Measurements from ENCODE around the gene ELAC1. TPM values are rescaled to one million over a fixed set of nuclear protein-coding genes. Genes with fewer than 3 reads are reported as not detected.

ELAC1 gene
- total RNA-seq, 1 experiment from 2014 or later: 4.0 TPM

DNA sequence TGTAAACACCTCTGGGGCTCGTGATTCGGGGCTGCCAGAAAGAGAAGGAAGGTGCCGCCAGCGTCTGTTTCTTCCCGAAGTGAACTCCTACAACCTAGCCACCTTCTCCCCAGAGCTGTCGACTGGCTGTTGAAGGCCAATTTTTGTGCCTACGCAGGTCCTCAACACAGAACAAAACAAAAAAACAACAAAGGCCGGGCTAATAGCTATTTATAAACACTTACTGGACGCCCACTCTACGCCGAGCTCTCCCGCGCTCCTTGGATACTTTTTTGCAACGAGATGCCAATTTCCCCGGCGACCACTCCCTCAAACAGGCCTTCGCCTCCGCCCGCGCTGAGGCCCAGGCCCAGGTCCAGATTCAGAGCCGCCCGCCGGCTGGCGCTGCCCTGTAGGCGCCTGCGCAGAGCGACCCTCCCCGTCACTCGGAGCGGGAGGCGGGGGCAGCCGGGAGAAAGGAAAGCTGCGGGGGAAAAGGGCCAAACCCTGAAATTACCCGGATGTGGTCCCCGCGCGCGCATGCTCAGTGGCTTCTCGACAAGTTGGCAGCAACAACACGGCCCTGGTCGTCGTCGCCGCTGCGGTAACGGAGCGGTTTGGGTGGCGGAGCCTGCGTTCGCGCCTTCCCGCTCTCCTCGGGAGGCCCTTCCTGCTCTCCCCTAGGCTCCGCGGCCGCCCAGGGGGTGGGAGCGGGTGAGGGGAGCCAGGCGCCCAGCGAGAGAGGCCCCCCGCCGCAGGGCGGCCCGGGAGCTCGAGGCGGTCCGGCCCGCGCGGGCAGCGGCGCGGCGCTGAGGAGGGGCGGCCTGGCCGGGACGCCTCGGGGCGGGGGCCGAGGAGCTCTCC lies 62.1 kb downstream of the ELAC1 start, which contains the start of gene SMAD4 (continued):
- TF ChIP-seq, protein P1, sequence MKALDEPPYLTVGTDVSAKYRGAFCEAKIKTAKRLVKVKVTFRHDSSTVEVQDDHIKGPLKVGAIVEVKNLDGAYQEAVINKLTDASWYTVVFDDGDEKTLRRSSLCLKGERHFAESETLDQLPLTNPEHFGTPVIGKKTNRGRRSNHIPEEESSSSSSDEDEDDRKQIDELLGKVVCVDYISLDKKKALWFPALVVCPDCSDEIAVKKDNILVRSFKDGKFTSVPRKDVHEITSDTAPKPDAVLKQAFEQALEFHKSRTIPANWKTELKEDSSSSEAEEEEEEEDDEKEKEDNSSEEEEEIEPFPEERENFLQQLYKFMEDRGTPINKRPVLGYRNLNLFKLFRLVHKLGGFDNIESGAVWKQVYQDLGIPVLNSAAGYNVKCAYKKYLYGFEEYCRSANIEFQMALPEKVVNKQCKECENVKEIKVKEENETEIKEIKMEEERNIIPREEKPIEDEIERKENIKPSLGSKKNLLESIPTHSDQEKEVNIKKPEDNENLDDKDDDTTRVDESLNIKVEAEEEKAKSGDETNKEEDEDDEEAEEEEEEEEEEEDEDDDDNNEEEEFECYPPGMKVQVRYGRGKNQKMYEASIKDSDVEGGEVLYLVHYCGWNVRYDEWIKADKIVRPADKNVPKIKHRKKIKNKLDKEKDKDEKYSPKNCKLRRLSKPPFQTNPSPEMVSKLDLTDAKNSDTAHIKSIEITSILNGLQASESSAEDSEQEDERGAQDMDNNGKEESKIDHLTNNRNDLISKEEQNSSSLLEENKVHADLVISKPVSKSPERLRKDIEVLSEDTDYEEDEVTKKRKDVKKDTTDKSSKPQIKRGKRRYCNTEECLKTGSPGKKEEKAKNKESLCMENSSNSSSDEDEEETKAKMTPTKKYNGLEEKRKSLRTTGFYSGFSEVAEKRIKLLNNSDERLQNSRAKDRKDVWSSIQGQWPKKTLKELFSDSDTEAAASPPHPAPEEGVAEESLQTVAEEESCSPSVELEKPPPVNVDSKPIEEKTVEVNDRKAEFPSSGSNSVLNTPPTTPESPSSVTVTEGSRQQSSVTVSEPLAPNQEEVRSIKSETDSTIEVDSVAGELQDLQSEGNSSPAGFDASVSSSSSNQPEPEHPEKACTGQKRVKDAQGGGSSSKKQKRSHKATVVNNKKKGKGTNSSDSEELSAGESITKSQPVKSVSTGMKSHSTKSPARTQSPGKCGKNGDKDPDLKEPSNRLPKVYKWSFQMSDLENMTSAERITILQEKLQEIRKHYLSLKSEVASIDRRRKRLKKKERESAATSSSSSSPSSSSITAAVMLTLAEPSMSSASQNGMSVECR (CRISPR knock-in tag; IDR thresholded peaks at IDR 0.05; ENCODE audit: borderline replicate concordance): peak; percentile 62; the same call in 1 of the 2 replicates
- TF ChIP-seq ATF2 (CRISPR knock-in tag; IDR thresholded peaks at IDR 0.05; ENCODE audit: borderline replicate concordance, low read depth): no peak
- peak; percentile 64 for TF ChIP-seq TEAD1 (CRISPR knock-in tag; IDR thresholded peaks at IDR 0.05)
- TF ChIP-seq ZMAT4 (CRISPR knock-in tag; IDR thresholded peaks at IDR 0.05): no peak
- TF ChIP-seq, protein P2, sequence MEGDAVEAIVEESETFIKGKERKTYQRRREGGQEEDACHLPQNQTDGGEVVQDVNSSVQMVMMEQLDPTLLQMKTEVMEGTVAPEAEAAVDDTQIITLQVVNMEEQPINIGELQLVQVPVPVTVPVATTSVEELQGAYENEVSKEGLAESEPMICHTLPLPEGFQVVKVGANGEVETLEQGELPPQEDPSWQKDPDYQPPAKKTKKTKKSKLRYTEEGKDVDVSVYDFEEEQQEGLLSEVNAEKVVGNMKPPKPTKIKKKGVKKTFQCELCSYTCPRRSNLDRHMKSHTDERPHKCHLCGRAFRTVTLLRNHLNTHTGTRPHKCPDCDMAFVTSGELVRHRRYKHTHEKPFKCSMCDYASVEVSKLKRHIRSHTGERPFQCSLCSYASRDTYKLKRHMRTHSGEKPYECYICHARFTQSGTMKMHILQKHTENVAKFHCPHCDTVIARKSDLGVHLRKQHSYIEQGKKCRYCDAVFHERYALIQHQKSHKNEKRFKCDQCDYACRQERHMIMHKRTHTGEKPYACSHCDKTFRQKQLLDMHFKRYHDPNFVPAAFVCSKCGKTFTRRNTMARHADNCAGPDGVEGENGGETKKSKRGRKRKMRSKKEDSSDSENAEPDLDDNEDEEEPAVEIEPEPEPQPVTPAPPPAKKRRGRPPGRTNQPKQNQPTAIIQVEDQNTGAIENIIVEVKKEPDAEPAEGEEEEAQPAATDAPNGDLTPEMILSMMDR (IDR thresholded peaks at IDR 0.05): no peak
- 0 out of 2 replicates have a peak, but pooled peaks have one; percentile 42 for TF ChIP-seq SMAD3 (CRISPR knock-in tag; IDR thresholded peaks at IDR 0.05; ENCODE audit: borderline replicate concordance)
- TF ChIP-seq, protein P3, sequence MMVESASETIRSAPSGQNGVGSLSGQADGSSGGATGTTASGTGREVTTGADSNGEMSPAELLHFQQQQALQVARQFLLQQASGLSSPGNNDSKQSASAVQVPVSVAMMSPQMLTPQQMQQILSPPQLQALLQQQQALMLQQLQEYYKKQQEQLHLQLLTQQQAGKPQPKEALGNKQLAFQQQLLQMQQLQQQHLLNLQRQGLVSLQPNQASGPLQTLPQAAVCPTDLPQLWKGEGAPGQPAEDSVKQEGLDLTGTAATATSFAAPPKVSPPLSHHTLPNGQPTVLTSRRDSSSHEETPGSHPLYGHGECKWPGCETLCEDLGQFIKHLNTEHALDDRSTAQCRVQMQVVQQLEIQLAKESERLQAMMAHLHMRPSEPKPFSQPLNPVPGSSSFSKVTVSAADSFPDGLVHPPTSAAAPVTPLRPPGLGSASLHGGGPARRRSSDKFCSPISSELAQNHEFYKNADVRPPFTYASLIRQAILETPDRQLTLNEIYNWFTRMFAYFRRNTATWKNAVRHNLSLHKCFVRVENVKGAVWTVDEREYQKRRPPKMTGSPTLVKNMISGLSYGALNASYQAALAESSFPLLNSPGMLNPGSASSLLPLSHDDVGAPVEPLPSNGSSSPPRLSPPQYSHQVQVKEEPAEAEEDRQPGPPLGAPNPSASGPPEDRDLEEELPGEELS (CRISPR knock-in tag; IDR thresholded peaks at IDR 0.05): 0 out of 2 replicates have a peak, but pooled peaks have one; percentile 34
- 0 out of 2 replicates have a peak, but pooled peaks have one; percentile 24 for TF ChIP-seq IRF2 (CRISPR knock-in tag; IDR thresholded peaks at IDR 0.05; ENCODE audit: borderline replicate concordance, low read depth)
- TF ChIP-seq ZSCAN18 (CRISPR knock-in tag; IDR thresholded peaks at IDR 0.05): no peak
- TF ChIP-seq TCF7 (CRISPR knock-in tag; IDR thresholded peaks at IDR 0.05; ENCODE audit: low read depth): 0 out of 2 replicates have a peak, but pooled peaks have one; percentile 74
- TF ChIP-seq, protein P4, sequence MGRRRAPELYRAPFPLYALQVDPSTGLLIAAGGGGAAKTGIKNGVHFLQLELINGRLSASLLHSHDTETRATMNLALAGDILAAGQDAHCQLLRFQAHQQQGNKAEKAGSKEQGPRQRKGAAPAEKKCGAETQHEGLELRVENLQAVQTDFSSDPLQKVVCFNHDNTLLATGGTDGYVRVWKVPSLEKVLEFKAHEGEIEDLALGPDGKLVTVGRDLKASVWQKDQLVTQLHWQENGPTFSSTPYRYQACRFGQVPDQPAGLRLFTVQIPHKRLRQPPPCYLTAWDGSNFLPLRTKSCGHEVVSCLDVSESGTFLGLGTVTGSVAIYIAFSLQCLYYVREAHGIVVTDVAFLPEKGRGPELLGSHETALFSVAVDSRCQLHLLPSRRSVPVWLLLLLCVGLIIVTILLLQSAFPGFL (CRISPR knock-in tag; IDR thresholded peaks at IDR 0.05; ENCODE audit: borderline replicate concordance): no peak
- TF ChIP-seq FOXK1 (CRISPR knock-in tag; IDR thresholded peaks at IDR 0.05): peak; percentile 88
- TF ChIP-seq STAT6 (CRISPR knock-in tag; conservative IDR thresholded peaks at IDR 0.05; ENCODE audit: low read depth): no peak
- TF ChIP-seq ZNF317 (CRISPR knock-in tag; IDR thresholded peaks at IDR 0.05; ENCODE audit: borderline replicate concordance, low read depth): no peak
- peak; percentile 42; the same call in 1 of the 2 replicates for TF ChIP-seq ZNF281 (CRISPR knock-in tag; IDR thresholded peaks at IDR 0.05)
- TF ChIP-seq FOXP1 (CRISPR knock-in tag; IDR thresholded peaks at IDR 0.05; ENCODE audit: borderline replicate concordance): peak; percentile 74
